Spleen (tissue), 3 donors: ENCODE measurements around the gene SRGAP3.

Experiments
- POLR2A ChIP-seq, 3 donors: fragments of 450-650 bp; IDR thresholded peaks; one replicate each; pipeline ENCODE4 v1.5.1; 2017; ENCODE audit warnings: antibody characterized with exemption in 3 of 3, mild to moderate bottlenecking in 1 of 3
- POLR2AphosphoS5 ChIP-seq, 3 donors: sonication (generic); formaldehyde crosslinking; IDR thresholded peaks; one replicate each; pipeline ENCODE4 v1.5.1; 2017; ENCODE audit warnings: antibody characterized with exemption in 3 of 3

GRCh38 chr3:9293076-9293475 is 43.6 kb upstream of the SRGAP3 start:
- no peak for TF ChIP-seq POLR2A (IDR thresholded peaks at IDR 0.05)
- no peak for TF ChIP-seq POLR2AphosphoS5 (IDR thresholded peaks at IDR 0.05)
